Hypothalamus (tissue), 51 donors: ENCODE results near the gene CFAP97D1.
"Not testable (repeated sequence)": the region's sequence is repeated elsewhere in the genome, so short reads cannot be mapped to it uniquely, and the experiment has no call there.

Experiments used
- DNase-seq, 51 donors: peaks; one replicate each; lab custom pipeline; 2025; lab: John Stamatoyannopoulos, UW

Gene CFAP97D1

GRCh38 chr17:43791589-43791988 lies 11.4 kb downstream of the CFAP97D1 start:
- peak in 1 of 51 donors; percentile 17 for DNase-seq

DNA sequence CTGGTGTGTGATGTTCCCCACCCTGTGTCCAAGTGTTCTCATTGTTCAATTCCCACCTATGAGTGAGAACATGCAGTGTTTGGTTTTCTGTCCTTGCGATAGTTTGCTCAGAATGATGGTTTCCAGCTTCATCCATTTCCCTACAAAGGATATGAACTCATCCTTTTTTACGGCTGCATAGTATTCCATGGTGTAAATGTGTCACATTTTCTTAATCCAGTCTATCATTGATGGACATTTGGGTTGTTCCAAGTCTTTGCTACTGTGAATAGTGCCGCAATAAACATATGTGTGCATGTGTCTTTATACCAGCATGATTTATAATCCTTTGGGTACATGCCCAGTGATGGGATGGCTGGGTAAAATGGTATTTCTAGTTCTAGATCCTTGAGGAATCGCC lies 12.4 kb downstream of the CFAP97D1 start:
- not testable (repeated sequence) for DNase-seq

- DNase-seq: not testable (repeated sequence)
Observed at GRCh38 chr17:43798024-43798423, 17.8 kb downstream of the CFAP97D1 start.

GRCh38 chr17:43799047-43799446 lies 18.8 kb downstream of the CFAP97D1 start:
- DNase-seq: no peak

DNA sequence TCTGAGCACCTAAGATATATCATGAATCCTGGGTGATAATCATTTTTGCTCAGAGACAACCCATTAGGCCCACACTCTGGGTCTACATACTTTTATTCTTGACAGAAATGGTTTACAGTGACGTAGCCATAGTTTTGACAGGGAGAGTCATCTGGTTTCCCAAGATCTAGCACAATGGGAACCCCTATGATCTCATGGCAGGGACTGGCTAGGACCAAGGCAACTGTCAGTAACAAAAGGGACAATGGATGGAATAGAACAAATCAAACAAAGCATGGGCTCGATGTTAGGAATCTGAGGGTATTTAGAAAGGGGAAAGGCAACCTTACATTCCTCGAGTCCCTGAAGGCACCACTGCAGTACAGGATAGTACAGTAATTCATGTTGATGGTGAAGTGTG lies 20.5 kb downstream of the CFAP97D1 start:
- DNase-seq: peak in 3 of 51 donors; percentile 8 to 37 (median 24)

GRCh38 chr17:43801844-43802243 lies 21.6 kb downstream of the CFAP97D1 start:
- no peak for DNase-seq

GRCh38 chr17:43803758-43804157 lies 23.5 kb downstream of the CFAP97D1 start:
- no peak for DNase-seq

DNA sequence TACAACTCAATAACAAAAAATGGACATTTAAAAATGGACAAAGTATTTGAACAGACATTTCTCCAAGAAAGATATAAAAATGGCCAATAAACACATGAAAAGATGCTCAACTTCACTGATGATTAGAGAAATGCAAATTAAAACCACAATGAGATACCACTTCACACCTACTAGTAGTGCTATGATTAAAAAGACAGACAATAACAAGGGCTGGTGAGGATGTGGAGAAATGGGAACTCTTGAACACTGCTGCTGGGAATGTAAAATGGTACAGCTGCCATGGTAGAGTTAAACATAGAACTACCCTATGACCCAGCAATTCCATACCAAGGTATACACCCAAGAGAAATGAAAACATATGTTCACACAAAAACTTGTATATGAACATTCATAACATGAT lies 24.9 kb downstream of the CFAP97D1 start:
- no peak for DNase-seq

DNA sequence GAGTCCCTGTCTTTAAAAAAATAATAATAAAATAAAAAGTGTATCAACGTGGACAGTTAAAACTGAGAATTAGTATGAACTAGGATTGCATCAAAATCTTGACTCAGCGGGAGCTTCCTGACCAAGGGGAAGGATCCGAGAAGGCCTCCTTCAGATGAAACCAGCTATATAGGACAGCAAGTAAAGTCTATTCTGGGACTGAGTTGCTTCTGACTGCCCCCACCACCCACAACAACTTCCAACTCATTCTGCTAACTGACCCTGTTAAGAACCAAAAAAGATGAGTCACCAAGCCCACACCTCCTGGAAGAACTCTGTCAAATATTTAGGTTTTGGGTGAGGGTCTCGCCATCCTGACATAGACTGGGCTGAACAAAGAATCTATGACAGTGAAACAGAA lies 27.8 kb downstream of the CFAP97D1 start:
- no peak for DNase-seq

DNA sequence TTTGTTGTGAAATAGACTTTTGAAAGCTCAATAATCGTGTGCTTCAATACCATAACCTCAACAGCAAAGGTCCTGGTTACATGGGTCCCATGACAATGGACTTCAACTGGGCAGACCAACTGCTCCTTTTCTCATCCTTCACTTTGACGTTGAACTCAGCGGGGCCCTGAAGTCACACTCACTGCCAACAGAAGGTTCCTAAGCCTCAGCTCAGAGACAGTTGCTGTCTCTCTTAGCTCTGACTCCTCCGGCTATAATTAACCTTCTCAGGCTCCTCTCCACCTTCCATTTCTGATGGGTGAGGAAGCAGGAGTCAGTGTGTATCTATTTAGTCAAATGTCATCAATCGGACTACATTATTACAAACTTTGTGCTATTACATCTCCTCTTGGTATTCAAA lies 28.9 kb downstream of the CFAP97D1 start:
- DNase-seq: no peak

- no peak for DNase-seq
Observed at GRCh38 chr17:43810226-43810715, 30.0 kb downstream of the CFAP97D1 start.

GRCh38 chr17:43810823-43811222 lies 30.6 kb downstream of the CFAP97D1 start:
- no peak for DNase-seq

DNA sequence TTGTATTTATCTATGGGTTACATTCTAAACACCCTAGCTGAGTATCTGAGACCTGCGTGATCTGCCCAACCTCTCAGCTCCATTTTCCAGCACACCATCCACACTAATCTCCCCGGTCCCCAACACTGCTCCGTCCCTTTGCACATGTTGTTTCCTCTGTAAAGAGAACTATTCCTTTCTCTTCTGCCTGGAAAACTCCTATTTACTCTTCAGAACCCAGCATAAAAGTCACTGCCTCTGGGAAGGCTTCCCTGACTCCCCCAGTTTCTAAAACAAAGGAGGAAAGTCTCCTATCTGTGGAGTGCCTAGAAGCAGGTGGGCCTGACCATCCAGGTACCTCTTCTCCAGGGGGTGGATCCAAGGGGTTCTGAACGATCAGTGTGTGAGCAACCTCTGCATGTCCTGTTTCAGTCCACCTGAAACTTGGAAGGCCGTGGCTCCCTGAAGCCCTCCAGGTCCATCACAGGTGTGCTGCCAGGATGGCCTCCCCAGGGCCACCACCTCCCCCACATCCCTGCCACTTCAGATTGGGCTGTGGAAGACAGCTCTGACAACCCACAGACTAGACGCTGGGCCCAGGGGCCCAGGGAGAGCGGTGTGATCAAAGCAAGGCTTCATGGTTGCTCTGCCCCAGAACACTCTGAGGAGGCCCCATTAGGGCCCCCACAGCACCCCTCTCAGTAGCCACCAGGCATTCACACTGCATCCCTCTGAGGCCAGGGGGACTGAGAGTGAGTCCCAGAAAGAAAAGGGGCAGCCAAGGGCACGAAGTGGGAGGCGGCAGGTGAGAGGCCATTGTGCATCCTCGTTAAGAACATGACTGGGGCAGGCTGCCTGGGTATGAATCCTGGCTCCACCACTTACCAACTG lies 32.4 kb downstream of the CFAP97D1 start:
- no peak for DNase-seq

DNA sequence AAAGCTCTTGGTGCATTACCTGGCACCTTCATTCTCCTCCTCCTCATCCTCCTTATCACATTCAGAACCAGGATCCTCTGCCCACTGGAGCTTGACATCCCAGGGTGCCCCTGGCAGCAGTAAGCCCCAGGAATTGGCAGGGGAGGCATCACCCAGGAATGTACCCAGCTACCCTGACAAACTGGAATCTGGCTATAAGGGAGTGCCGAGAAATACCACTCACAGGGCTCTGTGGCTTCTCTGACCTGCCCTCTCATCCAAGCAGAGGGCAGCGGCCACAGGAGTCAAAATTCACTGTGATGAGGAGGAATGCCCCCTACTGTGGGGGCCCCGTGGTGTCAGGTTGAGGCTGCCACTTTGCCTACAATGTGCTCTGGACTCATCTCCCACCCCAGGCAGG lies 33.2 kb downstream of the CFAP97D1 start:
- DNase-seq: no peak

DNA sequence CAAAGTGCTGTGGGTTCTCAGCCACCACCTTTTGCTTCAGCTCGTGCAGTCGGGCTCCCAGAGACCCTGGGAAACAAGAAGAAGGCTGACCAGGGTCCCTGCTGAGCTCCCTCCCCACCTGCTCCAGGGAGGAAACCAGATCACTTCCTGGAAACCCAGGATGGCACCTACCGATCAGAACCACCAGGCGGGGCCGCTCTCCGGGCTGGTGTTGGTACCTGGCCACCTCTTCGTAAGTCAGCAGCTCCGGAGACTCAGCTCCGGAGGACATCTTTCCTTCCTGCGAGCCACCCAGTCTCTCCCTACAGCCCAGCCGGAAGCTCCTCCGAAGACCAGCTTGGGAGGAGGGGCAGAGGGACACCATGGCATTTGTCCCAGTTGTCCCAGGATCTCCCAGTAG lies 33.8 kb downstream of the CFAP97D1 start:
- no peak for DNase-seq

GRCh38 chr17:43814714-43815113 lies 34.5 kb downstream of the CFAP97D1 start:
- DNase-seq: no peak

DNA sequence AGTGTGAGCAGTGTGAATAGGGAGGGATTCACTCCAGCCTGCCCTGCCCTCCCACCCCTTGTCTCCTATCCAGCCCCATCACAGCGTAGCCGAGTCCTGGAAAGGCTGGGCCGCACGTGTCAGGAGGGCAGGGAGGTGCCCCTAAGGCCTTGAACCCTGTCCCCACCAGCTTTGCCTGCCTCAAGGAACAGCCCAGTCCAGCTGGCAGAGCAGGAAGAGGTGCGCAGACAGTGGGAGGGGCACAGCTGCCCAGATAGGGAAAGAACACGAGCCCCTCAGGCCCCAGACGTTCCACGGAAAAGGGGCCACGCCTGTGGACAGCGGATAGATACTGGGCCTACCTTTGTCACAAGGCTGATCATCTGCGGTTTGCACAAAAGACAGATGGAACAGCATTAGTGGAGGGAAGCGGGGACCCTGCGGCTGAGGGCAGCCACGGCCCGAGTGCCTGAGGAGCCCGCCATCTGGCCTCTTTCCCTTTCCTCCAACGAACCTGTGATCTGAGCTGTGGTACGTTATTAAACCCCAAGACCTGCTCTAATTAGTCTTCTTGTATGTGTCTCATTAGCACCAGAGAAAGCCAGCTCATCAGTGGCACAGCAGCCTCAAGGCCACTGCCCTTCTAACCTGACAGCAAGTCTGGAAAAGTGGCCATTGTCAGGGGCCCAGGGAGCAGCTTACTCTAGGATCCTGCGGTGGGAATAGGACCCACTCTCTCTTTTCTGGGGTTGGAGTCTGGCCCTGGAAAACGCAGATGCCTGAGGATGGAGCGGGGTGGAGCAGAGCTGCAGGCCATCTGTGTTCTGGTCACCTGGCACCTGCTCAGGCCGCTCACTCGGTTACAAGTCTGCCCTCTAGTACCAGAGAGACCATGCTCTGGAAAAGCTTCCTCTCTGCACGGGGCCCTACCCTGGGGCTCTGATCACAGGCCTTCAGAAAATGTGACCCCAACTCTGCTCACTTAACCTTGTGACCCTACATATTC lies 36.4 kb downstream of the CFAP97D1 start:
- no peak for DNase-seq

DNA sequence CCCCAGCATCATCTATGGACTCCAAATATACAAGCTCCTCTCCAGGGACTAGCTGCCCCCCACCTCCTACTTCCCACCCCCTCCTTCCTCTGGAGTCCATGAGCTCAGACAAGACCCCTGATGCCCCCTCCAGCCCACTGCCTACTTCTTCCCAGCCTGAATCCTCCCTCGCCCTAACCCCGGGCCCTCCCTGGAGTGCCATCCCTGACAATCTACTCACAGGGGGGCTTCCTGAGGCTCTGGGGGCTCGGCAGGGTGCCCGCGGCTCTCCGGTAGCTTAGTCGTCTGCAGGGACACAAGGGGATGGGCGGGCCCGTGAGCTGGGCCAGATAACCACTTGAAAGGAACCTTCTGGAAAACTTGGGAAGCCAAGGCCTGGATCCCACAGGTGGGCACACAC lies 37.6 kb downstream of the CFAP97D1 start:
- no peak for DNase-seq

DNA sequence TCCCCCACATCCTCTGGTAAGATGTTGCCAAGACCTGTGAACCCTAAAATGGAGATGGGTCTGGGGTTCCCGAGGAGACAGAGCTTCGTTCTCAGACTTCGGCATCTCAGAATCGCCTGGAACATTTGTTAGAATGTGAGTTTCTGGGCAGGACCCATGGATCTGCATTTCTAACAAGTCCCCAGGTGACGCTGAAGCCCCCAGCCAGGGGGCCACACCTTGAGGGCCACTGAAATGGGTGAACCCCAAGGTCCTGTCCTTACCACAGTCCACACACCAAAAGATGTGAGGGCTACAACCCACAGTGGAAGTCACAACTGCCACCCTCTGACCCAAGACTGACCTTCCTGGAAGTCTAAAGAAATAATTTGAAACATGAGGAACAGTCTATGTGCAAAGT lies 38.7 kb downstream of the CFAP97D1 start:
- DNase-seq: no peak

DNA sequence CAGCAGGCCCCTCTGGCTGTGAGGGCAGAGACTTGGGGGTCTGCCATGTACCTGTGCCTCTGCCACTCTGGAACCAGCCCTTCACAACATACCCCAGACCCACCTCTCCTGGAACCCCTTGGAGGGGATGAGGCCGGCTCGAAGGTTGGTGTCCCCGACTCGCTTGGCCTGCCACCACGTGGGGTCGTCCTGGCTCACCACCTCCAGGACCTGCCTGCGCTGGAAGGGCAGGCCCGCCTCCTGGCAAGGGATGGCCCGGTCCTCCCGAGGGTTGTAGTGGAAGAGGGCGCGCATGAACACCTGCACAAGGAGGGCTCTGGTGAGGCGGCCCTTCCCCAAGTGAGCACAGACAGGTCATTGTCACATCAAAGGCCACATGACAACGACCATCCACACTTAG lies 40.5 kb downstream of the CFAP97D1 start:
- DNase-seq: no peak

DNA sequence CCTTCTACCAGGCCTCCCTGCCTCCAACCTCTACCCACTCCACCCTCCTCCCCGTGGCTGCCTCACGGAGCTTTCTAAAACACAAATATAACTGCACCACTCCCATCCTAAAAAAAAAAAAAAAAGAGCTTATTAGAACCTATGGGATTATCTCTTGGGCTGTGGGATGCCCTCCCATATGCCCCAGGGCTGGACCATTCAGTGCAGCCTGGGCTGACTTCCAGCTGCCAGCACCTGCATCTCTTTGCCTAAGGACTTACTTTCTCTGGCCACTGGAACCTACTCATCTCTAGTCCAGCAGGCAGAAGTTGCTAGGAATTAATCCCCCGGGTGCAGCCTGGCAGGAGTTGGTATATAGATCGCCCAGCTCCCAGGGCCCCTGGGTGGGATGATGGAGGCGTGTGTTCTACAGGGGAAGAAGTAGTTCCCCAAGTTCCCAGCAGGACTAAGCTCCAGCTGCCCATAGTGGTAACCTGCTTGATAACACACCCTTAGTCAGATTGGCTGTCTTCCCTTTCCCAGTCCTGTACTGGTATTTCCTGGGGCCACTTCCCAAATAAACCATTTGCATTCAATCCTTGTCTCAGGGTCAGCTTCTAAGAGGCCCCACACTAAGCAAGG lies 42.4 kb downstream of the CFAP97D1 start:
- DNase-seq: no peak
